ELF-1 (cell line): Measurements from ENCODE around the gene IL36B.

Experiments
- DNase-seq: peaks from one replicate; pipeline ENCODE4 v3.0.0-alpha.2; 2016; ENCODE audit warnings: low read depth, low spot score

Gene IL36B

DNA sequence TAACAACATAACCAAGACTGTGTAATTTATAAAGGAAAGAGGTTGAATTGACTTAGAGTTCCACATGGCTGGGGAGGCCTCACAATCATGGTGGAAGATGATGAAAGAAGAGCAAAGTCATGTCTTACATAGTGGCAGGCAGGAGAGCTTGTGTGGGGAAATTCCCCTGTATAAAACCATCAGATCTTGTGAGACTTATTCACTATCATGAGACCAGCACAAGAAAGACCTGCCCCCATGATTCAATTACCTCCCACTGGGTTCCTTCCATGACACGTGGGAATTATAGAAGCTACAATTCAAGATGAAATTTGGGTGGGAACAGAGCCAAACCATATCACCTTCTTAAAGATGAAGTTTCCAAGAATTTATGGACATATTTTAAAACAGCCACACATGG lies 3.9 kb upstream of the IL36B start:
- DNase-seq: no peak

DNA sequence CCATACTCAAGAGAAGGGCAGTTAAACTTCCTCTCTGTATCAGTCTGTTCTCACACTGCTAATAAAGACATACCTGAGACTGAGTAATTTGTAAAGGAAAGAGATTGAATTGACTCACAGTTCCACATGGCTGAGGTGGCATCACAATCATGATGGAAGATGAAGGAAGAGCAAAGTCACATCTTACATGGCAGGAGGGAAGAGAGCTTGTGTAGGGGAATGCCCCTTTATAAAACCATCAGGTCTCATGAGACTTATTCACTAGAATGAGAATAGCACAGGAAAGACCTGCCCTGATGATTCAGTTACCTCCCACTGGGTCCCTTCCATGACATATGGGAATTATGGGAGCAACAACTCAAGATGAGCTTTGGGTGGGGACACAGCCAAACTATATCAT lies 1.4 kb upstream of the IL36B start:
- DNase-seq: no peak

DNA sequence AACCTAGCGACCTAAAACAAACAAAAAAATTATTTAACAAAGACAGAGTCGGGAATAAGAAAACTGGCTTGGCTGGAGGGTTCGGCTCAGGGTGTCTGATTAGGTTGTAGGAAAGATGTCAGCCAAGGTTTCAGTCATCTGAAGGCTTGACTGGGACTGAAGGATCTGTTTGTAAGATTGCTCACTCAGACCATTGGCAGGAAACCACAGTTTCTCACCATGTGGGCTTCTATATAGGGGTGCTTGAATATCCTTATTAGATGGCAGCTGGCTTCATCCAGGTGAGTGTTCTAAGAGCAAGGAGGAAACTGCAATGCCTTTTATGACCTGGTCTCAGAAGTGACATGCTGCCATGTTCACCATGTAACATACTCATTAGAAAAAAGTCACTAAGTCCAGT lies 999 bp upstream of the IL36B start:
- DNase-seq: no peak

DNA sequence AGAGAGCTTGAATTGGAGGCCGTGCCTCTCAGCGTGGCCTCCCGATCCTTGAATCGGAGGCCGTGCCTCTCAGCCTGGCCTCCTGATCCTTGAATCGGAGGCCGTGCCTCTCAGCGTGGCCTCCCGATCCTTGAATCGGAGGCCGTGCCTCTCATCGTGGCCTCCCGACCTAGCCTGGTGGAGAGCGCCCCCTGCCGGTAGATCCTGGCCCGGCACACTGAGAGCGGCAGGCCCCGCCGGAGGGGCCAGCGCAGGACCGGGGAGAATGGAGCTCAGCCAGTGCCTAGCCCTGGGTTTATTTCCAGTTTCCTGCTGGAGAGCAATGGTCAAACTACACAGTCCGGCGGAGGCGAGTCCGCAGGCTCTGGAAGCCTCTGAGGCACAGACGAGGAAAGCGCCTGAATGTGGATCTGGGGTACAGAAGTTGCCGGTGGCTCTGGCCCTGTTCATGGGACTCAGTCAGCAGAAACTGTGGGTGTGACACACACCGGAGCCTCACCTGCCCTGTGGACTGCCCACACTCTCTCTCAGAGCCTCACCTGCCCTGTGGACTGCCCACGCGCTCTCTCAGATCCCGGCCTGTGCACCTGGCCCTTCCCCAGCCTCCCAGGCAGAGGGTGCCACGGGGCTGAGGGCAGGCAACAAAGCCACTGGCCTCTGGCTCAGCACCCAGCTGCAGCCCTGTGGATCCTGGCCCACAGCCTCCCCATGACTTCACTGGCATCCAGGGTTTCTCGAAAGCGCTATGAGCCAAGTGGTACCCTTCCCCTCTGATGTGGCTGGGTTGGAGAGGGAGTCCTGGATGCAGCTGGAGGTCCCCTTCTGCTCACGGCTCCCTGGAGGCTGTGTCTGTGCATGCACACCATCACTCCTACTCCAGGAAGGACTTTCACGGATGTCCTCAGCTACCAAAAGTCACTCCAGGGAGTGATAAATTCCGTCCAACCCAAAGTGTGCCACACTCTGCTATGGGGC lies 1.5 kb downstream of the IL36B start:
- DNase-seq: no peak

DNA sequence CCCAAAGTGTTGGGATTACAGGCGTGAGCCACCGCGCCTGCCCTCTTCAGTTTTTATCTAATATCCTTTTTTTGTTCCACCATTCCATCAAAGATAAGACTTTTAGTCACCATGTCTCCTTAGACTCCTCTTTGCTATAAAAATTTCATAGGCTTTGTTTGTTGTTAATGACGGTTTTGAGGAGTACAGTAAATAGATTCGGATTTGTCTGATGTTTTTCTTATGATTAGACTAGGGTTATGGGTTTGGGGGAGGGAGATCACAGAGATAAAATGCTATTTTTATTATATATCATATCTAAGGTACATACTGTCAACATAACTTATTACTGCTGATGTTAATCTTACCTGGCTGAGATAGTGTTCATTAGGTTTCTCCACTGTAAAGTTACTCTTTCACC lies 6.2 kb downstream of the IL36B start:
- no peak for DNase-seq

DNA sequence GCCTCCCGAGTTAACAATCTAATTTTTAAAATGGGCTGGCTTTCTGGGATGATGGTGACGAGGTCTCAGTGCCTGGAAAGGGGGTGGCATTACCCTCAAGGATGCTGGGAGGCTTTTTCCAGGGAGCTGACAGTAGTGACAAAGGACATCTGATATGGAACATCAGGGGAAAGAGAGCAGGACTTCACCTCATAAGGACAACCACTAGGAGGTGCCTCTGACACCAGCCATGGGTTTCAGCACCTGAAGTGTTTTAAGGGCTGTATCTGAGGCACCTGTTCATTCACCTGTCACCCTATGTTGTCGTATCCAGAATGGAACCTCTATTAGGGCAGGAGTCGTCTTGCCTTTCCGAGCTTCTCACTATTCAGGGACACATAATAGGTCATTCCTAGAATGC lies 10.8 kb downstream of the IL36B start:
- no peak for DNase-seq

DNA sequence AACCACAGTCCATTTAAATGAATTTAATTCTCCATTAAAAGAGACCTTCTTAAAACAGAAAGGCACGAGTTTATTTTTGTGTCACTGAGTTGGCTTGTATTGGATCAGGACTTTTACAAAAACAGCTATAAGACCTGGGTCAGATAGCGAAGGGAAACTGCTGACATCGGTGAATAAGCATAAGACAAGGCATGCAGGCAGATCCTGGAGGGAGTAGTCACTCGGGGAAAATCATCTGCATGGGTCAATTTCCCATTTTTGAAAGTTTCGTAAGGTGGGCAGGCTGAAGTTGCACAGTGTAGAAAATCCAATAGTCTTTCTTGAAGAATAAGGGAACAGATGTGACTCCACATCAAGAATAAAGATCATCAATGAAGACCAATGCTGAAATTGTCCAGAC lies 12.9 kb downstream of the IL36B start:
- no peak for DNase-seq

DNA sequence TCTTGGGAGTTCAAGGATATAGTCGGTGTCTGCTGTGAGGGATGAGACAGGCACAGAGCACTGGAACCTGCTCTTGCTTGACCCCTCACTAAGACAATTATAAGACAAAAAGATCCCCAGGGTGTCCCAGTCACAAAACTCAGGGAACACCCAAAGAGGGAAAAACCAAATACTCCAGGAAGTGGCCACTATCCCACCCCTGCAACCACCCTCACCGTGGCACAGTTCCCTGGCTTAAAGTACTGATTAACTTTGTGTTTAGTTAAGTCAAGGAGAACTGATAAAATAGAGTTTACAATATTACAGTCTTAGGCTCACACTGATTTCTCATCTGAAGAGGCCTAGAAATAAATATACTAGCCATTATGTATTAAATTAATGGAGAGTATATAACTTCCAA lies 13.5 kb downstream of the IL36B start:
- no peak for DNase-seq

DNA sequence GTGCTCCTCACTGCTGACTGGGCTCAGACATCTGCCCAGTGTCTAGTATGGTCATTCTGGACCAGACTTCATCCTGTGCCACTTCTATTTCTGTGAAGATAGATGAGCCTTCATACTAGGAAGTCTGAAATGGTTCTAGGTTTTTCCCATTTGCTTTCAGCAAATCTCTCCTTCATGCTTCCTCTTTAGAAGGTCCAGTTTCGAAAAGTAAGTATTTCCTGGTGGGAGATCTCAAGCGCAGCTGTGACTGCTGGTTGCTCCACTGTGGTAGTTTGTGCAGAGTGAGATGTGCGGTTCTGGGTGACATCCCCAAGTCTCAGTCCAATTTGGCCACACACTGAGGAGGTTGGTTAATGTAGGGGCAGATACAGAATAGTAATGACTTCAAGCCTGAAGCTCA lies 14.4 kb downstream of the IL36B start:
- no peak for DNase-seq

DNA sequence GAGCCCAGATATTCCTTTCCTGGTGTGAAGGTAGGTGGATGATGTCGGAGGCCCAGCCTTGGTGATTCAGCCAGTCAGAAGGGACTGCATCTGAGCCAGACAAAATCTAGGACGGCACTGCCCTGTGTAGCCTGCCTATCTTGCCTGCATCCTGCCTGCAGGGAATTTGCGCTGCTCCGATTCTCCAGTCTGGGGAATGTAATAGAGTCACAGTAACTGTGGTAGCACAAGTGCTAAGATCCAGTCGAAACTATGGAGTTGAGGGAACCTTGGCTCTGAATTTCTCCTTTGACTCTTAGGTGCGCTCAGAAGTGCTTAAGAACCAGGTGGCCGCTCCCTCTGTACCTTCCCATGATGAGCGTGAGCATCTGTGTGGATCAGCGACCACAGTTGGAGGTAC lies 15.9 kb downstream of the IL36B start:
- no peak for DNase-seq

DNA sequence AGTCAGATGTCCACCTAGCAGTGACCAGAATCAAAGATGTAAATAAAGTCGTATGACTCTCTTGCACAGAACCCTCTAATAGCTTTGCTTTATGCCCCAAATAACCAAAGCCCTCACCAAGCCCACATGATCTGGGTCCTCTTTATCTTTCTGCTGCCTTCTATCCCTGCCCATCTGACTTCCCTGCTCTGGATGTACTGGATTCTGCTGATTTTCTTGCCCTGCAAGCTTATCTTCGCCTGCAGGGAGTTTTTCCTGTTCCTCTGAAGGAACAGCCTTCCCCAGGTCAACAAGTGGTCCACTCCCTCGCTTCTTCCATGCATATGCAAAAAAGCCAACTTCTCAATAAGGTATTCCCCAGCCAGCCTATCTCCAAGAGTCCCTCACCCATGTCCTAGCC lies 18.7 kb downstream of the IL36B start:
- DNase-seq: no peak

DNA sequence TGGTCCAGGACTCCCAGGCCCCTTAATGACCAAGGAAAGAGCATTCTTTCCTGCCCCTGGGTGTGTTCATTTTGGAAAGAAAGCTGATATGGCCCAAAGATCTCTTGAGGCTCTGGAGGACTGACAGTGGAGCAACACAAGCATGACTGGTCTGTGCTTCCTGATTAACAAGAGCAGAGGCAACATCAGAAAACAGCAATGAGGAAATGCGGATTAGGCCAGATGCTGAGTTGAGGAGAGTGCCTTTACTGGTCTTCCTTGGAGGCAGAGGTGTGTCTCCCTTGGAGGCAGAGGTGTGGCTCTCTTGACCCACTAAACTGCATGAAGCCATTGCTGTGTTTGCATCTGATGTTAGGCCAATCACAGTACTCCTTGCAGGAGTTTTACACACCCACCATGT lies 19.9 kb downstream of the IL36B start:
- DNase-seq: no peak

DNA sequence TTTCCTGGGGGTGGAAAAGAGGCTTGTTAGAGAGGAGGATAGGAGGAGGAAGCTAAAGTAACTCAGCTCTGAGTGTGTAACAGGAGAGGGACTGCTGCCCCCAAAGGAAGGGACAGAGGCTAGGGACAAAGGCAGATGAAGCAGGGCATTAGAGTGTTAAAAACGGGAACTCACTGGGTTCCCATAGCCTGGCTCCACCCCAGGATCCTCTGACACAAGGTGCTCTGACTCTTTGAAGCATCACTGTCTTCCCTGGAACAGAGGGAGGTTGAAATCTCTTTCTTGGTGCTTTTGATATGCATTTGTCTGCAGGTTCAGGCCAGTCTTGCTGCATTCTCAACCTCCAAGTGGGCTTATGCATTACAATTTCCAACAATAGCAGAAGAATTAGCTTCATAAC lies 24.6 kb downstream of the IL36B start:
- DNase-seq: no peak

DNA sequence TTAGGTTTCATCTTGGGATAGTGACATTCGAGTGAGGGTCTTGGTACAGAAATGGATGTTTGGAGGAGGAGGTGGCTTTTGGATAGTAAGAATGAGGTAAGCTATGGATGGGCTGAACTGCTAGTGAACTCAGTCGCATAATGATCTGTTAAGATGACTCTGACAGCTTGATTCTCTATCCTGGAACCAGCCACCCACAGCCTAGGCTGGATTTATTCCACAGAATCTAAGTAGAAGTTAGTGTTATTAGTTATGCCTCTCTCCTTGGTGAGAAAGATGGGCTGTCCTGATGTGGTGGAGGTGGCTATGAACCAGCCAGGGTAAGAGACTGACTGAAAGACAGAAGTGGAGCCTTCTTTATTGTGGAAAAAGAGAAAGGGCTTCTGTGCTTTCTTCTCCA lies 25.0 kb downstream of the IL36B start:
- no peak for DNase-seq

DNA sequence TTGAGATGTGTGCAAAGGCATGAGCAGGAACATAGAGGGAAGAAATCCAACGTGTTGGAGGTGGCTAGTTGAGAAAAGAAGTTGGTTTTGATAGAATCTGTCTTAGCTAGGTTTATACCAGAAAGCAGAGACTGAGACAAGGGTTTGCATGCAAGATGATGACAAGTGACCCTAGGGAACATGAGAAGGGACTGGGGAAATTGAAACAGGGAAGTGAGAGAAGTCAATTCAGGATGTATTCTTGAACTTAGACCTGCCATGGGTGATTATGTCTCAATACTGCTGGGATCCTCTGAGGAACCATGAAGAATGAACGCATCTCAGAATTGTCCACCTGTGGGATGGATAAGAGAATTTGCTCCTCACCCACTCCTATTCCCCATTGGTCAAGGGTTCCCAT lies 26.9 kb downstream of the IL36B start:
- no peak for DNase-seq

DNA sequence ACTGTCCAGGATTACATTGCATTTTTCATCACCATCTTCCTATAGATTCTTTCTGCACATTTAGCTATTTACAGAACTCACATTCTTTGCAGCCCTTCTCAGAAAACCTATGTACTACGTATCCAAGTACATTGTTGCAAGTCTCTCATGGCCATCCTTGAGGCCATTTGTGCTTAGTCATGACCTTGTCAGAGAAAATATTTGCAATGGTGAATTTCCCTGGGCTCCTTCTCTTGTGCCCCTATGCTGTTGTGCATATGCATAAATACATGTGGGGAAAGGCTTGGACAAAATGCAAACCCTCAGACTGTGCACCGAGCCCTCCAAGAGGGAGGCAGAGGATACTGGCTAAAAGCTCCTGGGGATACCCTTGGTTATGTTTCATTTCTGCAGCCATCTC lies 27.9 kb downstream of the IL36B start:
- DNase-seq: no peak

DNA sequence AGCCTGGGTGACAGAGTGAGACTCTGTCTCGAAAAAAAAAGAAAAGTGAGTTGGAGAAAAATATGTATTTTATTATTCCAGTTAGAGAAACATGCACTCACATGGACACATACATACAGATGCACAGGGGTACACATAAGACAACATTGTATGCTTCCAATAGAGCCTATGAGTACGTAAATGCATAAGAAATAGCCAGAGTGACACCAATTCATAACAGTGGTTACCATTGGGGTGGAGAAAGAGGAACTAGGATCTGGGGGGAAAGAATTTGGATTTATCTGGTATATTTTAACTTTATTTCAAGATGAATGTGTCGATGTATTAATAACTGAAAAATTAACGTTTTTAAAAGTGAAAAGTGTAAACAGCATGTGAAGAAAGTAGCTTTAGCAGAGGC lies 31.4 kb downstream of the IL36B start:
- DNase-seq: no peak

DNA sequence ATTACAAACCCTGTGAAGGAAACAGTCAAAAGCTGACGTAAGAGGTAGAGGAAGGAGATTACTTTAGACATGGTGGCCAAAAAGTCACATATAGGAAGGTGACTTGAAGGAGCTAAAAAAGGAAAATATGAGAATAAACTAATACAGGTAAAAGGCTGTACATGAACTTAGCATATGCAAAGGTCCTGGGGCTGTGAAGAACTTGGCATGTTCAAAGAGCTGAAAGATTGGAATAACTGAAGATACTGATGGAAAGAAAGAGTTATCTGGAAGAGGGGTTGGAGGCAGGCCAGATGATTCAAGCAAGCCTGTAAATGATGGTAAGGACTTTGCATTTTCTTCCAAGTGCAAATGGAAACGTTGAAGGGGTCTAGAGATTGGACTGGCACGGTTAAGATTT lies 34.2 kb downstream of the IL36B start:
- no peak for DNase-seq

DNA sequence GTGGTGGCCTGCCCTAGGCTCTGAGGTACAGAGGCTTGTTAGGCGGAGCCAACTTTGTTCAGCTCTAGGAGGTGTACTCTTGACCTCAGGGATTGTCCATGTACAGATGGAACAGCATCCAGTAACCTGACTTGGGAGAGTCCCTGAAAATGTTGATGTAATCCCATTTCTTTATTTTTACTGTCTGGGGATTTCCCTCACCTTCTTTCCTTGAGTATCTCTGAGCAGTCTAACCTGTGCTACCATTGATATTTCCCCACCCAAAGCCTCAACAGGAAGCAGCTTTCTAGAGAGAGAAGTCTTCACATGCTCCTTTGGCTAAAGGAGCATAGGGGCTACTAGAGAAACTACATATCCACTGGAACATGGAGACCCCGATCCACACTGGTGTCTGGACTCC lies 37.0 kb downstream of the IL36B start:
- no peak for DNase-seq

DNA sequence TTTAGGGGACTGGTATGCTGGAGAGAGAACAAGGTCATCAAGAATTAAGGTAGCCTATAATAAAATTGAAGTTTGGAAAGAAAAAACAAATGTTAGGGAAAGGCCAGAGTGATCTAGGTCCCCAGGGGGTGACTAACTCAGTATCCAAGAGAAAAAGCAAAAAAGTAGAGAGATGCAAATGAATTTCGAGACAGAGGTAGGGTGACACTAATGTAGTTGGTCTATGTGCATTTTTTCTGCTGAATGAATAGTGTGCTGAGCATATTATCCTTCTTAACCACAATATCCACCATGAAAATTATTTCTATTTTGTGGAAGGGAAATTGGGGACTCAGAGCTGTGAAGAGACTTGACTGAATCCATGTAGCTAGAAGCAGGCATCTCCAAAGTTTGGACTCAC lies 37.6 kb downstream of the IL36B start:
- no peak for DNase-seq

DNA sequence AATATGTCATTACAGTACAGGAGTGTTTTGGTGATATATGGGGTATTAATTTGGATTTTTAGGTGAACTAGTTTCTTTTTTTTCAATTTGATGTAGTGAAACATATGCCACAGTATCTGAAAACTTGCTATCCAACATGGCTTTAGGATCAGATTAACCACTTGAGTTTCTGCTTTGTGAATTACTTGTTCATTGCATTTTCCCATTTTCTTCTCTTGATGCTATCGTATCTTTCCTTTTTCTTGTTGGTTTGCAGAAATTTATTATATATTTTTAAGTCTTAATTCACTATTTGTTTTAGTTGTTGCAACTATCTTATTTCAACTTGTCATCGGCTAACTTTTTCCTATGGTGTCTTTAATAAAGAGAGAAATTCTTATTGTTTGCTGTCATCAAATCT lies 38.6 kb downstream of the IL36B start:
- no peak for DNase-seq

DNA sequence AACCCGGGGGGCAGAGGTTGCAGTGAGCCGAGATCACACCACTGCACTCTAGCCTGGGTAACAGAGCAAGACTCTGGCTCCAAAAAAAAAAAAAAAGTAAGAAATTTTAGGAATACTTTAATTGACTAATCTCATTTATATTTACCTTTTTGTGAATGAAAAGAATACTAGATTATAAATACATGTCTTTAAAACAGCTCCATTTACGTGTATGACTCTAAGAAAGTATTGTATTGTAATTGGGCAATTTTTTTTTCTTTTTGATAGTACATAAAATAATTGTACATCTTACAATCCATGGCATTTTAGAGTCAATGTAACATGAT lies 39.4 kb downstream of the IL36B start:
- DNase-seq: no peak

DNA sequence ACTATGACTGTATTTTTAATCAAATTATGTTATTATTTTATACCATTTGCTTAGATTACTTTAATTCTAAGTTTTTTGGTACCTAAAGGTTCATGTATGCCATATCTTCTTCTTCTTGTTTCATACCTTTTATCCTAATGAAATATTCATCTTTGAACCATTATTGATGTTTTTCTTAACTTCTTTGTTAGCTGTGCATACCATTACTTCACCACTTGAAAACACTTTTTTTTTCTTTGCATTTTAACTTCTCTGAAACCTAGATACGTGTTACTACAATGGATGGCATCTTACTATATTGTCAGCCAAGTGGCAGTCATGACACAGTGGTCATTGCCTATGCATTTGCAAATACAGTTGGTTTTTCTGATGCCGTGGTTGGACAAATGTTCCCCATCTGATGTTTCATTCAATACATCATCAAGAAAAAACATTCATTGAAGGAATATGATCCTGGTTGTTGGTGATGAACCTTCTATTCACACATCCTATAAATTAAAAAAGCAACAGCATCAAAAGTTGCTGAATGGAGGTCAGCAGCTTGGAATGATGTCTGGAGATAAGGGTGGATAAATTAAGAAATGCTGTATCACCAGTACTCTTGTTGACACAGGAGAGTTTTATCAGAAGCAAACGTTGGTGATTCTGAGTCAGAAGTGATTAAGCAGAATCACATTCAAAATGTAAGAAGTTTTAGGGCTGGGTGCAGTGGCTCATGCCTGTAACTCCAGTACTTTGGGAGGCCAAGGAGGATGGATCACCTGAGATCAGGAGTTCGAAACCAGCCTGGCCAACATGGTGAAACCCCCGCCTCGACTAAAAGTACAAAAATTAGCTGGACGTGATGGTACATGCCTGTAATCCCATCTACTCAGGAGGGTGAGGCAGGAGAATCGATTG lies 40.0 kb downstream of the IL36B start:
- no peak for DNase-seq
